IPS DF 6.9 (cell line): ENCODE data around the gene ARHGEF7.

Source experiments
- DNase-seq: peaks from one replicate; pipeline ENCODE4 v3.0.0-alpha.2; 2013; ENCODE audit warnings: low read depth, low spot score
- H3K27ac ChIP-seq: one replicate; pipeline ENCODE4 v1.5.1; 2013; ENCODE audit warnings: low read length, control low read depth
- H3K27me3 ChIP-seq: 2 replicates; pipeline ENCODE4 v1.6.1; 2013; ENCODE audit warnings: mild to moderate bottlenecking, low read length; ENCODE audit not compliant: control insufficient read depth, insufficient read depth
- H3K36me3 ChIP-seq: 2 replicates; pipeline ENCODE4 v1.6.1; 2013; ENCODE audit warnings: low read length; ENCODE audit not compliant: control insufficient read depth, insufficient read depth
- H3K4me1 ChIP-seq: 2 replicates; pipeline ENCODE4 v1.6.1; 2013; ENCODE audit warnings: low read length; ENCODE audit not compliant: control insufficient read depth, insufficient read depth
- H3K4me3 ChIP-seq: 2 replicates; pipeline ENCODE4 v1.5.1; 2013; ENCODE audit warnings: mild to moderate bottlenecking, low read length
- H3K9me3 ChIP-seq: 2 replicates; pipeline ENCODE4 v1.6.1; 2013; ENCODE audit warnings: low read length, inconsistent platforms; ENCODE audit not compliant: control insufficient read depth, insufficient read depth
- WGBS: extraction: QIAGEN DNeasy Blood & Tissue Kit; methylation state at CpG from one replicate; pipeline ENCODE4 v1.1.7; 2013; ENCODE audit warnings: mixed read lengths, missing lambda C conversion rate; ENCODE audit not compliant: insufficient read length, insufficient coverage; 5-methylcytosine and 5-hydroxymethylcytosine counted together

The ARHGEF7 gene

DNA sequence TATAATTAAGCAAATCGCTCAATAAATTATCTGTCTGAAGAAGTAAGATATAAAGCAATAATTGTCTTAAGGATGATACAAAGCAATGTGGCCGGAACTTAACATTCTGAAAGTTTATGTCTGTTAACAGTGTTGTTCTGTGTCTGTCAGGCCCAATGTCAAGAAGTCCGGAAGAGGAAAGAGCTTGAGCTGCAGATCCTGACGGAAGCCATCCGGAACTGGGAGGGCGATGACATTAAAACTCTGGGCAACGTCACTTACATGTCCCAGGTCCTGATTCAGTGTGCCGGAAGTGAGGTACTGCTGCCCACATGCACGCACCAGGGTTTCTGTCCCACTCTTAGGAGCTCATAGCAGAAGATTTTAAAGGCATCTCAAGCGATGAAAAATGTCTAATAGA, 160.3 kb downstream of the ARHGEF7 start:
- H3K9me3 ChIP-seq, result no peaks in the 10 kb centered on the region
- H3K4me1 ChIP-seq, result no peaks in the 10 kb centered on the region
- no peak overlapping the region for H3K27ac ChIP-seq
- no peak overlapping the region for H3K4me3 ChIP-seq
- no peaks in the 10 kb centered on the region for H3K27me3 ChIP-seq
- 0 out of 2 replicates have a peak, but pooled peaks cover 12% of the 10 kb centered on the region for H3K36me3 ChIP-seq
- WGBS, result no CpG with 5 or more reads among the region's 10 CpGs
- no peak for DNase-seq

- Histone ChIP-seq H3K27ac (no peak overlapping the region), H3K4me1 (no peaks in the 10 kb centered on the region), H3K4me3 (no peak overlapping the region), H3K36me3 (0 out of 2 replicates have a peak, but pooled peaks cover 10% of the 10 kb centered on the region), H3K27me3 (no peaks in the 10 kb centered on the region), H3K9me3 (no peaks in the 10 kb centered on the region)
- no CpG with 5 or more reads among the region's 5 CpGs for WGBS
- DNase-seq, result no peak
Observed at GRCh38 chr13:111275995-111276618, 161.0 kb downstream of the ARHGEF7 start.

DNA sequence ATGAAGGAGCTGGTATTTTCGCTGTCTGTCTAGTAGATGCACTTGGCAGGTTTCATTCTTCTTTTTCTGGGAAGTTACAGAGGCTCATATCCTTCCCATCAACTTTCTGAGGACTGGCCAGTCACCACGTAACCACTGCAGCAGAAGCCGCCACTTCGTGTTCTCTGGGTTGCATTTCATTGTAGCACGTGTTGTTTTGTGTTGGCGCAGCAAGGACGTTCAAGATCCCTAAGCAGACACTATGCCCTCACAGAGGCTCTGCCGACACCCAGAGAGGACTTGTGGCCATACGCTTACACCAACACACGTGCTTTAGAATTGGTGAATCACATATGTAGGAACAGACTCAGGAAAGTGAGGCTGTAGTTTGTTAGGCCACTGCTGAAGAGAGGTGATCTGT, 163.1 kb downstream of the ARHGEF7 start:
- Histone ChIP-seq H3K36me3 (peaks cover 16% of the 10 kb centered on the region), H3K27me3 (no peaks in the 10 kb centered on the region), H3K9me3 (no peaks in the 10 kb centered on the region), H3K27ac (no peak overlapping the region), H3K4me3 (no peak overlapping the region), H3K4me1 (no peaks in the 10 kb centered on the region)
- no CpG with 5 or more reads among the region's 10 CpGs for WGBS
- DNase-seq, result no peak

GRCh38 chr13:111278743-111279652, 163.9 kb downstream of the ARHGEF7 start:
- Histone ChIP-seq H3K36me3 (peaks cover 22% of the 10 kb centered on the region), H3K9me3 (no peaks in the 10 kb centered on the region), H3K27ac (no peak overlapping the region), H3K27me3 (no peaks in the 10 kb centered on the region), H3K4me3 (no peak overlapping the region), H3K4me1 (no peaks in the 10 kb centered on the region)
- DNase-seq, result no peak
- no CpG with 5 or more reads among the region's 17 CpGs for WGBS

DNA sequence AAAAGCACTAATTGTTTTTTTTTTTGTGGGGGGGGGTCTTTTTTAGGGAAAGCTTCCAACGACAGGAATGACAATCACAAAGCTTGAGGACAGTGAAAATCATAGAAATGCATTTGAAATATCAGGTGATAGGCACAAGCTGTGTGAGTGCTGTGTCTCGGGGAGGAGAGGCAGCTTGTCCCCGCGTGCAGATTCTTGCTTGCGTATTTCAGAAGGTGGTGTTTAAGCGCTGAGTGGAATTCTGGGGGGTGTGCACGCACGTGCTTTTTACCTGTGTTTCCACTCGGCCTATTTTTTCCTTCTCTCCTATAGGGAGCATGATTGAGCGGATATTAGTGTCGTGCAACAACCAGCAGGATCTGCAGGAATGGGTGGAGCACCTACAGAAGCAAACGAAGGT, 165.1 kb downstream of the ARHGEF7 start:
- no peak overlapping the region for H3K4me3 ChIP-seq
- H3K36me3 ChIP-seq, result peaks cover 25% of the 10 kb centered on the region
- H3K27me3 ChIP-seq, result no peaks in the 10 kb centered on the region
- no peaks in the 10 kb centered on the region for H3K9me3 ChIP-seq
- no CpG with 5 or more reads among the region's 12 CpGs for WGBS
- no peak overlapping the region for H3K27ac ChIP-seq
- no peaks in the 10 kb centered on the region for H3K4me1 ChIP-seq
- DNase-seq, result no peak

- no peak for DNase-seq
- no CpG with 5 or more reads among the region's 12 CpGs for WGBS
- Histone ChIP-seq H3K36me3 (peaks cover 22% of the 10 kb centered on the region), H3K9me3 (no peaks in the 10 kb centered on the region), H3K4me3 (no peak overlapping the region), H3K4me1 (no peaks in the 10 kb centered on the region), H3K27me3 (no peaks in the 10 kb centered on the region), H3K27ac (no peak overlapping the region)
Observed at GRCh38 chr13:111280681-111281585, 165.8 kb downstream of the ARHGEF7 start.

- H3K27me3 ChIP-seq, result no peaks in the 10 kb centered on the region
- DNase-seq, result no peak
- H3K36me3 ChIP-seq, result peaks cover 31% of the 10 kb centered on the region
- WGBS, result no CpG with 5 or more reads among the region's 10 CpGs
- H3K4me3 ChIP-seq, result no peak overlapping the region
- H3K27ac ChIP-seq, result no peak overlapping the region
- H3K4me1 ChIP-seq, result no peaks in the 10 kb centered on the region
- no peaks in the 10 kb centered on the region for H3K9me3 ChIP-seq
Observed at GRCh38 chr13:111281751-111282311, 166.7 kb downstream of the ARHGEF7 start.

DNA sequence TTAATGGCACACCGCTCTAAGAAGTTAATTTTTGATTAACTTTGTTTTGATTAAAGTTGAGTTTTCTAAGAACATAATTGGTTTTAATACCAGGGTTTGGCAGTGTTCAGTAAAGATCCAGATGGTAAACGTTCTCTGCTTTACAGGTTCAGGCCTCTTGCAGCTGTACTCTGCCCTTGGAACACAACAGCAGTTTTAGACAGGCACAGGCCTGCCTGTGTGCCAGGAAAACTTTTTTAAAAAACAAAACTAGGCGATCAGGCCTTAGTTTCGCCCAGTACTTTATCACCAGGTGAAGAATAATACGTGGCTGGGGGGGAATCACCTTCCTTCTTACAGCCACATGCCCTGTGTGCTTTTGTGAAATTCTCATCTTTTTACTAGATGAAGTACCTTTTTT, 167.3 kb downstream of the ARHGEF7 start:
- H3K4me1 ChIP-seq, result no peaks in the 10 kb centered on the region
- no peak overlapping the region for H3K27ac ChIP-seq
- H3K4me3 ChIP-seq, result no peak overlapping the region
- H3K27me3 ChIP-seq, result no peaks in the 10 kb centered on the region
- WGBS, result no CpG with 5 or more reads among the region's 5 CpGs
- H3K9me3 ChIP-seq, result no peaks in the 10 kb centered on the region
- peaks cover 34% of the 10 kb centered on the region for H3K36me3 ChIP-seq
- DNase-seq, result no peak

- Histone ChIP-seq H3K36me3 (peaks cover 34% of the 10 kb centered on the region), H3K4me1 (no peaks in the 10 kb centered on the region), H3K9me3 (no peaks in the 10 kb centered on the region), H3K27me3 (no peaks in the 10 kb centered on the region), H3K27ac (no peak overlapping the region), H3K4me3 (no peak overlapping the region)
- WGBS, result no CpG with 5 or more reads among the region's 23 CpGs
- DNase-seq, result no peak
Observed at GRCh38 chr13:111282997-111283396, 167.9 kb downstream of the ARHGEF7 start.

DNA sequence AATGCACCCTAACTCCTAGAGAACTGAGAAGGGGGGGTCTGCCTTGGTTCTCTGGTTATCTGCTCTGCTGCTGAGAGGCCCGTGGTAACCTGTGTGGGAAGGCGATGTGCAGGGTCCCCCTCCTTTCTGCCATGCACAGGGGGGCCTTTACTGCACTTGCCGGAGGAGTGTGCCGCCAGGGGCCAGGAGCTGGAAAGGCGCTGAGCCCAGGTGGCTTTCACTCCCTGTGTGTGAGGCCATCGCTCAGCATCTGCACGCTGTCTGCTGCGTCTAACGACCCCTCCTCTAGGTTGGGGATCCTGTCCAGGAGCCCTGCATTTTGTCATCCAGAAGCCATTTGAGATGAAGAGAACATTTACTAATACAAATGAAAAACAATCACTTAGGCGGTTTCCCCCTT, 168.3 kb downstream of the ARHGEF7 start:
- WGBS, result no CpG with 5 or more reads among the region's 10 CpGs
- H3K36me3 ChIP-seq, result peaks cover 36% of the 10 kb centered on the region
- H3K27ac ChIP-seq, result no peak overlapping the region
- H3K4me3 ChIP-seq, result no peak overlapping the region
- H3K27me3 ChIP-seq, result no peaks in the 10 kb centered on the region
- no peaks in the 10 kb centered on the region for H3K9me3 ChIP-seq
- DNase-seq, result no peak
- H3K4me1 ChIP-seq, result no peaks in the 10 kb centered on the region
